H1 (cell line): ENCODE data around the gene TSHZ2.

Experiments used
- ATF3 ChIP-seq: IDR thresholded peaks from 2 replicates; pipeline ENCODE4 v1.6.1; 2011; ENCODE audit warnings: low read depth, mild to moderate bottlenecking, low read length; ENCODE audit not compliant: insufficient read depth
- EZH2 ChIP-seq: fragments of 200-600 bp; sonication (generic); IDR thresholded peaks from 2 replicates; pipeline ENCODE4 v1.7.1; 2012; ENCODE audit warnings: low read depth, mild to moderate bottlenecking, moderate library complexity, low read length, inconsistent platforms; ENCODE audit not compliant: severe bottlenecking

- TF ChIP-seq EZH2 (no peak), ATF3 (no peak)
Observed at GRCh38 chr20:53412577-53413185, 440.5 kb downstream of the TSHZ2 start.
